Common myeloid progenitor, CD34-positive (primary cell): ENCODE data around the gene PLET1.

Experiments used
- CTCF ChIA-PET: fragments of 350-600 bp; sonication (Branson Sonifier 250); formaldehyde crosslinking; loops from one replicate; lab custom pipeline; 2021; ENCODE audit warnings: antibody characterized with exemption; lab: Charles Lee
- POLR2A ChIA-PET: fragments of 350-600 bp; sonication (Branson Sonifier 250); formaldehyde crosslinking; loops from one replicate; lab custom pipeline; 2021; ENCODE audit warnings: antibody characterized with exemption; lab: Charles Lee
- DNase-seq, 3 donors: peaks; one replicate each; pipeline versions ENCODE4 v3.0.0 to v3.0.0-alpha.2; 2013
- H3K27ac ChIP-seq, 2 experiments: 1 replicate in 1 of 2; 2 replicates in 1 of 2; pipeline ENCODE4 v1.7.0; 2013; ENCODE audit warnings: inconsistent platforms in 2 of 2, low read length in 2 of 2, mild to moderate bottlenecking in 2 of 2, low read depth in 1 of 2, moderate library complexity in 1 of 2; ENCODE audit not compliant: severe bottlenecking in 2 of 2, insufficient read depth in 1 of 2, poor library complexity in 1 of 2
- H3K27me3 ChIP-seq, 5 experiments: replicated peaks in 2 of 5; 1 replicate in 3 of 5; 2 replicates in 2 of 5; pipeline versions ENCODE4 v1.6.1 to v1.7.0; 2013; ENCODE audit warnings: low read length in 4 of 5, mild to moderate bottlenecking in 2 of 5, moderate library complexity in 2 of 5, inconsistent platforms in 1 of 5; ENCODE audit not compliant: insufficient read depth in 5 of 5, control insufficient read depth in 4 of 5
- H3K36me3 ChIP-seq, 4 experiments: 1 replicate in 2 of 4; 2 replicates in 2 of 4; pipeline versions ENCODE4 v1.6.1 to v1.7.0; 2013; ENCODE audit warnings: low read length in 3 of 4, control low read depth in 1 of 4, mild to moderate bottlenecking in 1 of 4; ENCODE audit not compliant: control insufficient read depth in 4 of 4, insufficient read depth in 4 of 4
- H3K4me1 ChIP-seq, 4 experiments: 1 replicate in 3 of 4; 2 replicates in 1 of 4; pipeline versions ENCODE4 v1.6.1 to v1.7.1; 2013; ENCODE audit warnings: low read length in 3 of 4, mild to moderate bottlenecking in 3 of 4, control low read depth in 1 of 4, inconsistent platforms in 1 of 4, moderate library complexity in 1 of 4; ENCODE audit not compliant: control insufficient read depth in 4 of 4, insufficient read depth in 4 of 4; ENCODE audit errors: control extremely low read depth in 1 of 4
- H3K4me3 ChIP-seq, 7 experiments: 1 replicate in 4 of 7; 2 replicates in 3 of 7; pipeline versions ENCODE4 v1.5.1 to v1.7.0; 2013; ENCODE audit warnings: mild to moderate bottlenecking in 7 of 7, low read length in 6 of 7, moderate library complexity in 6 of 7, inconsistent platforms in 2 of 7, low read depth in 2 of 7, control low read depth in 1 of 7; ENCODE audit not compliant: insufficient read depth in 4 of 7, control insufficient read depth in 1 of 7; ENCODE audit errors: extremely low read depth in 1 of 7
- H3K9me3 ChIP-seq, 5 experiments: 1 replicate in 4 of 5; 2 replicates in 1 of 5; pipeline versions ENCODE4 v1.6.1 to v1.7.1; 2013; ENCODE audit warnings: low read length in 4 of 5, mild to moderate bottlenecking in 2 of 5, inconsistent platforms in 1 of 5, low read depth in 1 of 5, moderate library complexity in 1 of 5; ENCODE audit not compliant: control insufficient read depth in 4 of 5, insufficient read depth in 2 of 5; ENCODE audit errors: control extremely low read depth in 1 of 5
- WGBS: methylation state at CpG from one replicate; pipeline ENCODE4 v1.1.5; 2013; ENCODE audit not compliant: insufficient coverage; 5-methylcytosine and 5-hydroxymethylcytosine counted together

PLET1 gene

DNA sequence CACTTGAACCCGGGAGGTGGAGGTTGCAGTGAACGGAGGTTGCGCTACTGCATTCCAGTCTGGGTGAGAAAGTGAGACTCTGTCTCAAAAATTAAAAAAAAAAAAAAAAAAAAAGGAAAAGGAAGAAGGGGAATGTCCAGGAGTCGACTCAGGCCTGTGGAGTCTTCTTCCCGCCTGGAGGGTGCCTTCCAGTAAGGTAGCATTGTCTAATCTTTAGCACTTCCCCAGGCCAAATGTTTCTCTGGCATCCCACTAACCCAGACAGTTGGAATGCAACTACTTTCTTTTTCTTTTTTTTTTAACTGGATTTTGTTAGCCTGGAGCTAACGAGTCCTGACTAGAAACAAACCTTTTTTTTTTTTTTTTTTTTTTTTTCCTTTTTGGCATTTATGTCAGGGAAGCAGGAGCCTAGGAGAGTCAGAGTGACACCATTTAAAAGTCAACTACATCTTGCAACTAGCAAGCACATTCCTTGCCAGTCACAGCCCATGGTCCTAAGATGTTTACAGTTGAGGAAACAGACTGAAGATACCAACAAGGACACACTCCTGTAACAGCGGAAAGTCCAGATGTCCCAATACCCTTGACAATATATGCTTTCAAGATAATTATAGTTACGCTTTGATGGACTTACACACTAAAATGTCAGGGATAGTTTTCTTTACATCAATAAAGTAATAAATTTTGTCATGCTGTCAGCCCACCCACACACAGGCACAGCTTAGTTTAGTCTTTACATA lies 10.6 kb downstream of the PLET1 start:
- ChIA-PET POLR2A (no interaction called here), CTCF (no interaction called here)
- H3K36me3 ChIP-seq = no peaks in the 10 kb centered on the region
- H3K9me3 ChIP-seq = no peaks in the 10 kb centered on the region
- DNase-seq = no peak
- no peak overlapping the region for H3K4me3 ChIP-seq
- peaks cover 0 to 5% (median under 1%) of the 10 kb centered on the region in 4 experiments for H3K4me1 ChIP-seq
- H3K27ac ChIP-seq = no peak overlapping the region
- H3K27me3 ChIP-seq = no peaks in the 10 kb centered on the region
- 100% methylated on average over 1 of the region's 8 CpGs for WGBS

DNA sequence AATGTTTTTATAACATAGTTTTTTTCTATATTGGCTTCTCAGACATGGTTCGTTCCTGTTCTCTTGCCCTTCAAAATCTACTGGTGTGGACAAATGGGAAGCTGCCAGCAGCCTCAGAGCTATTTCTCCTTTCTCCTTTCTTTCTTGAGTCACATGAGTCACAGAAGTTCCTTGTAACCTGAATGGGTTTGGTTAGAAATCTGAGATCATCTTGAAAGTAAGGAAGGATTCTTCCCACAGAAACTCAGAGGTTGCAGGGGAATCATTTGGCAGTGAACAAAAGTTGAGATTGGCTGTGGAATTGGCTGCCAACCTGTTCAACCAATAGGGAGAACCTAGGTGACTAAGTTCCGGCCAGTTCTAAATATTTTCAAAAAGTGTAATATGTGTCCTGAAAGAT lies 12.5 kb downstream of the PLET1 start:
- POLR2A ChIA-PET = no interaction called here
- peaks cover 0 to 4% (median 1%) of the 10 kb centered on the region in 4 experiments for H3K36me3 ChIP-seq
- 100% methylated on average over 1 of the region's 2 CpGs for WGBS
- no peaks in the 10 kb centered on the region for H3K4me1 ChIP-seq
- DNase-seq = no peak
- no peak overlapping the region for H3K27ac ChIP-seq
- H3K9me3 ChIP-seq = no peaks in the 10 kb centered on the region
- CTCF ChIA-PET = no interaction called here
- H3K4me3 ChIP-seq = no peak overlapping the region
- H3K27me3 ChIP-seq = no peaks in the 10 kb centered on the region

DNA sequence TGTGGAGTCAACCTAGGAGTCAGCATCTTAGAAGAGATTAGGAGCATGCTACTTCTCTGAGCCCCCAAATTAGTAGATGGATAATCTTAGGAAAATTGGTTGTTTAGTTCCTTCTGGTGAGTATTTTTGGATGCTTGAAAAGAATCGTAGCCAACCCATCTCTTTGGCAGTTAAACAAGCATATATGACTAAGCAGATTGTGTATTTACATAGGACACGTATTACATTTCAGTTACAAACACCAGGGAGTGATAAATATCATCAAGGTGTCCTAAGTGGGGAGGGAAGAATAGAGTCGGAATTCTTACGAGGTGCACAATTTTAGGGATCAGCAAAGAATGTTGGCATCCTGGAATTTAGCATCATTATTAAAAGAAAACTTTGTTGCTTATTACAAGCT lies 13.5 kb downstream of the PLET1 start:
- H3K27ac ChIP-seq = no peak overlapping the region
- CTCF ChIA-PET = interaction anchor here (1.0 kb wide), 1 partner anchor 26 kb away, joined by 3 read pairs; no protein-coding TSS in a partner anchor
- DNase-seq = no peak

DNA sequence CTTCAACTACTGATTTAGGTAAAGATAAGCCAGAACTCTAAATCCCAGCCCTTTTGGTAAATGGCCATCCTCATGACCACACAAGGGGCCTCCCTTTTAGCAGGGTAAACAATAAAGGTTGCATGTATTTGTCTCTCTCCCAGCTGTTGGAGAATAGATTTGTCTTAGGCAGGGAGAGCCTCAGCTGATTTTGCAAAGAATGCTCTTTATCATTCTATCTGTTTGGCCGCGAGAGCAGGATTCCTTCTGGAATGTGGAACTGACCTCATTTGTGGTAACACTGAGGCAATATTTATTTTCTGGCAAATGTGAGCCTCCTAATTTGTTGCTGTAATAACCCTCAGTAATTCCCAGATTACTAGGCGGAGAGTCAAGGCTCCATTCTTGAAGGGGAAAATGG lies 19.2 kb downstream of the PLET1 start:
- Histone ChIP-seq H3K4me3 (no peak overlapping the region), H3K27me3 (no peaks in the 10 kb centered on the region), H3K27ac (no peak overlapping the region), H3K4me1 (no peaks in the 10 kb centered on the region), H3K9me3 (no peaks in the 10 kb centered on the region), H3K36me3 (peaks cover 11 to 29% (median 20%) of the 10 kb centered on the region in 4 experiments)
- CTCF ChIA-PET = no interaction called here
- DNase-seq = no peak
- POLR2A ChIA-PET = no interaction called here
- 95% methylated on average over 2 of the region's 3 CpGs for WGBS

More for the DNA sequence above, 13.5 kb downstream of the PLET1 start:
- H3K4me3 ChIP-seq = no peak overlapping the region
- H3K9me3 ChIP-seq = no peaks in the 10 kb centered on the region
- H3K36me3 ChIP-seq = peaks cover 0 to 6% (median 1%) of the 10 kb centered on the region in 4 experiments
- POLR2A ChIA-PET = no interaction called here
- H3K27me3 ChIP-seq = no peaks in the 10 kb centered on the region
- WGBS = 60% methylated on average over 2 of the region's 4 CpGs
- no peaks in the 10 kb centered on the region for H3K4me1 ChIP-seq

DNA sequence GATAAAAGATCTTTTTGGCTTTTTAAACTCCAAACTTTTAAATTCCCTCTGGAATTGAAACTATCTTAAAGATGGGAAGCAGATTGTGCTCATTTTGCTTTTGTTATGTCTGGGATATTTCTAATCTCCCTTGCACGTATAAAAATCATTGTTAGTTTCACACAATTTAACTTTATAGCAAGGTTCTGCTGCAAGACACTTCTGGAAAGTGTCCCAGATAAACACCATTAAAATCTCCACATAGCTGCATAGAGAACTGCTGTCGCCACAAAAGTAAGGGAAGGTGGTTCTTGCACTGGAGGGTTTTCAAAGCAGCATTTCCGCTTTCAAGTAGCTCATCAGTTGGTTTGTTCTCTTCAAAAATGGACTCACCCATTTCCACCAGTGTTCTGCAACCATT lies 22.6 kb downstream of the PLET1 start:
- ChIA-PET CTCF (no interaction called here), POLR2A (no interaction called here)
- no peaks in the 10 kb centered on the region for H3K4me1 ChIP-seq
- no peak for DNase-seq
- no peak overlapping the region for H3K4me3 ChIP-seq
- no peaks in the 10 kb centered on the region for H3K9me3 ChIP-seq
- peaks cover 9 to 48% (median 32%) of the 10 kb centered on the region in 4 experiments for H3K36me3 ChIP-seq
- H3K27ac ChIP-seq = no peak overlapping the region
- no peaks in the 10 kb centered on the region for H3K27me3 ChIP-seq
- 100% methylated on average over 1 of the region's 3 CpGs for WGBS

- DNase-seq = no peak
- peaks cover 9 to 52% (median 33%) of the 10 kb centered on the region in 4 experiments for H3K36me3 ChIP-seq
- no peaks in the 10 kb centered on the region for H3K4me1 ChIP-seq
- H3K27ac ChIP-seq = no peak overlapping the region
- H3K4me3 ChIP-seq = no peak overlapping the region
- ChIA-PET CTCF (no interaction called here), POLR2A (no interaction called here)
- H3K9me3 ChIP-seq = no peaks in the 10 kb centered on the region
- H3K27me3 ChIP-seq = no peaks in the 10 kb centered on the region
- 100% methylated on average over 3 of the region's 4 CpGs for WGBS
Measured at GRCh38 chr11:112237451-112237850, 23.2 kb downstream of the PLET1 start.

DNA sequence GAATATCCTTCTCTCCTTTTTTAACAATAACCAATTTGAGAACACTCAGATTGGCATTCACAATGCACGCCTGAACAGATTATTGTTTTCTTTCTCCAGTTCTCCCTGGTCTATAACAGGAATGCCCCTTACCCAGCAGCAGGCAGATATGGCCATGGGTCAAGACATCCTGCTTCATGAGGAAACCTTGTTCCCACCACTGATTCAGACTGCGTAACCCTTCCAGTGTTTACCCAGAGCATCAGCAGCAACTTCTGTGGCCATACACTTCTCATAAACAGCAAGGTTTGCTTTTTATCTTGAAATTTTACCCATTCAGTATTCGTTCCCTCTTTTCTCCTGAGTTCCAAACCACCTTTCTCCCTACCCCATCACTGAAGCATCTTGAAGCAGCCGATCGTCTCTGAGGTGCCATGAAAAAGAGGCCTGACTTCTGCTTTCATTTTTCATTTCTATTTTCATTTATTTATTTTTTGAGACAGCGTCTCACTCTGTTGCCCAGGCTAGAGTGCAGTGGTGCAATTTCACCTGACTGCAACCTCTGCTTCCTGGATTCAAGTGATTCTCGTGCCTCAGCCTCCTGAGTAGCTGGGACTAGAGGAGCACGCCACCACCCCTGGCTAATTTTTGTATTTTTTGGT lies 24.8 kb downstream of the PLET1 start:
- POLR2A ChIA-PET = no interaction called here
- Histone ChIP-seq H3K4me1 (no peaks in the 10 kb centered on the region), H3K36me3 (peaks cover 9 to 58% (median 37%) of the 10 kb centered on the region in 4 experiments), H3K4me3 (no peak overlapping the region), H3K9me3 (no peaks in the 10 kb centered on the region), H3K27me3 (no peaks in the 10 kb centered on the region), H3K27ac (no peak overlapping the region)
- WGBS = 95% methylated on average over 7 of the region's 8 CpGs
- no peak for DNase-seq
- CTCF ChIA-PET = interaction anchor here (0.9 kb wide), 1 partner anchor 13 kb away, joined by 3 read pairs; no protein-coding TSS in a partner anchor
